ENCODE results near the gene CRTC2. TPM values are rescaled to one million over a fixed set of nuclear protein-coding genes. Genes with fewer than 3 reads are reported as not detected.

Gene CRTC2
- total RNA-seq, 2 donors from 2014 or later = 35.5 to 40.9 TPM

DNA sequence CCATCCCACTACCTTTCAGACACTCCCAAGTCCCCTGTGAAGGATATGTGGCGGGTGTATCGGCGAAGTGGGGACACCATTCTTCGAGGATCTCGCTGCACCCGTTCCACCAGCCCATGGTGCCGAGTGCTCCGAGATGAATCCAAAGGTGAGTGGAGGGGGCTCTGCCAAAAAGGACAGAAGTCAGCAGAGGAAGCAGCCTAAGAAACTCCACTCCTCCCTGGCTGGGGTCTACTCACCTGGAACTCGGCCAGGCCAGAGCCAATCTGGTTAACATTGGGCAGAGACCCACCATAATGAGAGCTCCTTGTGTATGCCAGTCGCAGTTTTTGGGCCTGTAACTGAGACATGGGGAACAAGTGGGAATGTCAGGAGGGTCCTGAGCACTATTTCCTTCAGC lies 3.6 kb downstream of the CRTC2 start:
- TF ChIP-seq, protein P1, sequence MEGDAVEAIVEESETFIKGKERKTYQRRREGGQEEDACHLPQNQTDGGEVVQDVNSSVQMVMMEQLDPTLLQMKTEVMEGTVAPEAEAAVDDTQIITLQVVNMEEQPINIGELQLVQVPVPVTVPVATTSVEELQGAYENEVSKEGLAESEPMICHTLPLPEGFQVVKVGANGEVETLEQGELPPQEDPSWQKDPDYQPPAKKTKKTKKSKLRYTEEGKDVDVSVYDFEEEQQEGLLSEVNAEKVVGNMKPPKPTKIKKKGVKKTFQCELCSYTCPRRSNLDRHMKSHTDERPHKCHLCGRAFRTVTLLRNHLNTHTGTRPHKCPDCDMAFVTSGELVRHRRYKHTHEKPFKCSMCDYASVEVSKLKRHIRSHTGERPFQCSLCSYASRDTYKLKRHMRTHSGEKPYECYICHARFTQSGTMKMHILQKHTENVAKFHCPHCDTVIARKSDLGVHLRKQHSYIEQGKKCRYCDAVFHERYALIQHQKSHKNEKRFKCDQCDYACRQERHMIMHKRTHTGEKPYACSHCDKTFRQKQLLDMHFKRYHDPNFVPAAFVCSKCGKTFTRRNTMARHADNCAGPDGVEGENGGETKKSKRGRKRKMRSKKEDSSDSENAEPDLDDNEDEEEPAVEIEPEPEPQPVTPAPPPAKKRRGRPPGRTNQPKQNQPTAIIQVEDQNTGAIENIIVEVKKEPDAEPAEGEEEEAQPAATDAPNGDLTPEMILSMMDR (conservative IDR thresholded peaks at IDR 0.05) = no peak
- H3K4me3 ChIP-seq (ENCODE audit: low read length) = no peak overlapping the region
- no peaks in the 10 kb centered on the region for H3K4me1 ChIP-seq (ENCODE audit: control insufficient read depth, insufficient read depth, low read length)
- 94 to 99% methylated on average over 6 to 10 of the region's 10 CpGs for WGBS, 2 experiments (ENCODE audit: insufficient coverage in 1 of 2, insufficient read length in 1 of 2)
- Mint-ChIP-seq H3K36me3 (ENCODE audit: low read depth) (peaks cover 32% of the 10 kb centered on the region), H3K9me3 (no peaks in the 10 kb centered on the region), H3K27me3 (ENCODE audit: insufficient read depth) (no peaks in the 10 kb centered on the region), H3K27ac (no peak overlapping the region), H3K4me3 (no peak overlapping the region), H3K4me1 (peaks cover 18% of the 10 kb centered on the region)
- DNase-seq = no peak
- no peak overlapping the region for H3K27ac ChIP-seq (ENCODE audit: low read depth, low read length)
- no peaks in the 10 kb centered on the region for H3K27me3 ChIP-seq (ENCODE audit: control insufficient read depth, insufficient read depth, low read length, poor library complexity, severe bottlenecking)
- H3K36me3 ChIP-seq (ENCODE audit: control insufficient read depth, insufficient read depth, low read length) = peaks cover 28% of the 10 kb centered on the region
- H3K9me3 ChIP-seq (ENCODE audit: control insufficient read depth, low read length) = no peaks in the 10 kb centered on the region
- no peak overlapping the region for H3K9ac ChIP-seq (ENCODE audit: extremely low read depth, low read length, poor library complexity, severe bottlenecking)

DNA sequence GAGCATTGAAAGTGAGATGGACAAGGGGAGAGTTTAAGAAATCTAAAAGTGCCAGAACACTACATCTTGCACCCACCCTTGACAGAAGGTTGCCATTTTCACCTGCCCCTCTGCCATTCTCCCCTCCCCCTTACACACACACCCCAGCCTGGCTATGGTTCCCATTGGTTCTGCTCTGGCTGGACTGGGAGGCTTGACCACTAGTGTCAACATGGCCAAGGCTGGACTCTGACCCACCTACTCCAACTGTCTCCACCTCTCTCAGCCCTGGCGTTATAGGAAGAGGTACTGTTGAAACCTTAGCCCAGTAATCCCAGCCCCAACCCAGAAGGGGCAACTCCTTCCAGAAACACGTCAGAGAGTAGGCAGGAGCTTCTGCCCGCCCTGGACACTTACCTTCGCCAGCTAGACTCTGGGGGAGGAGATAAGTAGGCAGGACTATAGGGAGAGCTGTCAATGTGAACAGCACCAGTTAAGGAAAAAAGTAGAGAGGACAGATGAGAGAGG lies 4.5 kb downstream of the CRTC2 start:
- peak overlapping the region; percentile 11 for H3K27ac Mint-ChIP-seq
- WGBS, 2 experiments (ENCODE audit: insufficient coverage in 1 of 2, insufficient read length in 1 of 2) = 87 to 100% methylated on average over 1 to 4 of the region's 4 CpGs
- no peak for DNase-seq
- TF ChIP-seq, protein P1 (conservative IDR thresholded peaks at IDR 0.05) = no peak
- H3K9me3 ChIP-seq (ENCODE audit: control insufficient read depth, low read length) = no peaks in the 10 kb centered on the region
- peaks cover 29% of the 10 kb centered on the region for H3K36me3 Mint-ChIP-seq (ENCODE audit: low read depth)
- H3K27me3 ChIP-seq (ENCODE audit: control insufficient read depth, insufficient read depth, low read length, poor library complexity, severe bottlenecking) = no peaks in the 10 kb centered on the region
- no peaks in the 10 kb centered on the region for H3K9me3 Mint-ChIP-seq
- H3K27me3 Mint-ChIP-seq (ENCODE audit: insufficient read depth) = no peaks in the 10 kb centered on the region
- peaks cover 17% of the 10 kb centered on the region for H3K4me1 Mint-ChIP-seq
- H3K4me3 ChIP-seq (ENCODE audit: low read length) = no peak overlapping the region
- no peak overlapping the region for H3K4me3 Mint-ChIP-seq
- no peak overlapping the region for H3K9ac ChIP-seq (ENCODE audit: extremely low read depth, low read length, poor library complexity, severe bottlenecking)
- H3K27ac ChIP-seq (ENCODE audit: low read depth, low read length) = no peak overlapping the region
- peaks cover 34% of the 10 kb centered on the region for H3K36me3 ChIP-seq (ENCODE audit: control insufficient read depth, insufficient read depth, low read length)
- no peaks in the 10 kb centered on the region for H3K4me1 ChIP-seq (ENCODE audit: control insufficient read depth, insufficient read depth, low read length)

DNA sequence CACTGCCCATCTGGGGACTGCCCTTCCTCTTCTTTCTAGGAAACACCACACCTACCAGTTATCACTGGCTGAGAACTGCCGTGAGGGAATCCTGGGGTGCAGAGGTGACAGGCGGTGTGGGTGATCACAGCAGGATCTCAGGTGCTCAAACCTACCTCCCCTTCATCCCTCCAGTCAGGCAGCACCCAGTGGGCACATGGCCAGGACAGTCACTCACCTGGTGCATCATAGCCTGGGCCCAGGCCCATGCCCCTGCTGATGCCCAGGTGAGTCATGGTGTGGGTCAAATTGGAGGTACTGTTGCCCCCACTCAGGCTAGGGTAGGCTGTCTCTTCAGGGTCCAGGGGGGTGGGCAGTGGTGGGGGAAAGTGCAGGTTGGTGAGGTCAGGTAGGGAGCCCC lies 6.6 kb downstream of the CRTC2 start:
- Histone ChIP-seq H3K4me3 (ENCODE audit: low read length) (no peak overlapping the region), H3K9me3 (ENCODE audit: control insufficient read depth, low read length) (no peaks in the 10 kb centered on the region), H3K27me3 (ENCODE audit: control insufficient read depth, insufficient read depth, low read length, poor library complexity, severe bottlenecking) (no peaks in the 10 kb centered on the region), H3K4me1 (ENCODE audit: control insufficient read depth, insufficient read depth, low read length) (no peaks in the 10 kb centered on the region), H3K9ac (ENCODE audit: extremely low read depth, low read length, poor library complexity, severe bottlenecking) (no peak overlapping the region), H3K36me3 (ENCODE audit: control insufficient read depth, insufficient read depth, low read length) (peaks cover 42% of the 10 kb centered on the region), H3K27ac (ENCODE audit: low read depth, low read length) (no peak overlapping the region)
- no peak overlapping the region for H3K27ac Mint-ChIP-seq
- 98 to 100% methylated on average over 2 of the region's 2 CpGs for WGBS, 2 experiments (ENCODE audit: insufficient coverage in 1 of 2, insufficient read length in 1 of 2)
- H3K27me3 Mint-ChIP-seq (ENCODE audit: insufficient read depth) = no peaks in the 10 kb centered on the region
- H3K36me3 Mint-ChIP-seq (ENCODE audit: low read depth) = peaks cover 39% of the 10 kb centered on the region
- TF ChIP-seq, protein P1 (conservative IDR thresholded peaks at IDR 0.05) = no peak
- no peak for DNase-seq
- H3K9me3 Mint-ChIP-seq = no peaks in the 10 kb centered on the region
- H3K4me3 Mint-ChIP-seq = no peak overlapping the region
- peaks cover 8% of the 10 kb centered on the region for H3K4me1 Mint-ChIP-seq

Measured in endodermal cell (in vitro differentiated cells).